ENCODE results near the gene VPS13A.
"Not testable (repeated sequence)": the region's sequence is repeated elsewhere in the genome, so short reads cannot be mapped to it uniquely, and the experiment has no call there.

VPS13A gene

GRCh38 chr9:77423841-77424240 lies 246.5 kb downstream of the VPS13A start:
- DNase-seq (ENCODE audit: low read depth in 2 of 2), result no peak

GRCh38 chr9:77424993-77425392 lies 247.7 kb downstream of the VPS13A start:
- DNase-seq (ENCODE audit: low read depth in 2 of 2), result no peak

GRCh38 chr9:77426712-77427111 lies 249.4 kb downstream of the VPS13A start:
- DNase-seq (ENCODE audit: low read depth in 2 of 2), result no peak

GRCh38 chr9:77427256-77427927 lies 250.1 kb downstream of the VPS13A start:
- DNase-seq (ENCODE audit: low read depth in 2 of 2), result no peak

- DNase-seq (ENCODE audit: low read depth in 2 of 2), result no peak
Observed at GRCh38 chr9:77429928-77430327, 252.6 kb downstream of the VPS13A start.

GRCh38 chr9:77432053-77432452 lies 254.7 kb downstream of the VPS13A start:
- no peak for DNase-seq (ENCODE audit: low read depth in 2 of 2)

GRCh38 chr9:77433675-77434445 lies 256.5 kb downstream of the VPS13A start:
- peak; percentile 17 to 30 for DNase-seq (ENCODE audit: low read depth in 2 of 2)

- DNase-seq (ENCODE audit: low read depth in 2 of 2), result no peak
Observed at GRCh38 chr9:77435277-77435676, 257.9 kb downstream of the VPS13A start.

GRCh38 chr9:77435688-77436087 lies 258.4 kb downstream of the VPS13A start:
- no peak for DNase-seq (ENCODE audit: low read depth in 2 of 2)

GRCh38 chr9:77438653-77439052 lies 261.3 kb downstream of the VPS13A start:
- no peak for DNase-seq (ENCODE audit: low read depth in 2 of 2)

- no peak for DNase-seq (ENCODE audit: low read depth in 2 of 2)
Observed at GRCh38 chr9:77440057-77440456, 262.7 kb downstream of the VPS13A start.

- DNase-seq (ENCODE audit: low read depth in 2 of 2), result not testable (repeated sequence)
Observed at GRCh38 chr9:77441124-77441523, 263.8 kb downstream of the VPS13A start.

- no peak for DNase-seq (ENCODE audit: low read depth in 2 of 2)
Observed at GRCh38 chr9:77442436-77442835, 265.1 kb downstream of the VPS13A start.

- DNase-seq (ENCODE audit: low read depth in 2 of 2), result no peak
Observed at GRCh38 chr9:77447646-77448045, 270.3 kb downstream of the VPS13A start.

- no peak for DNase-seq (ENCODE audit: low read depth in 2 of 2)
Observed at GRCh38 chr9:77449240-77450084, 272.1 kb downstream of the VPS13A start.

- no peak for DNase-seq (ENCODE audit: low read depth in 2 of 2)
Observed at GRCh38 chr9:77450085-77450475, 272.7 kb downstream of the VPS13A start.

GRCh38 chr9:77451507-77451906 lies 274.2 kb downstream of the VPS13A start:
- no peak for DNase-seq (ENCODE audit: low read depth in 2 of 2)

GRCh38 chr9:77453825-77454647 lies 276.7 kb downstream of the VPS13A start:
- DNase-seq (ENCODE audit: low read depth in 2 of 2), result no peak

GRCh38 chr9:77454663-77455062 lies 277.3 kb downstream of the VPS13A start:
- DNase-seq (ENCODE audit: low read depth in 2 of 2), result no peak

- DNase-seq (ENCODE audit: low read depth in 2 of 2), result peak; percentile 17 to 23
Observed at GRCh38 chr9:77455312-77455927, 278.1 kb downstream of the VPS13A start.

GRCh38 chr9:77456829-77457437 lies 279.6 kb downstream of the VPS13A start:
- peak; percentile 67 to 76 for DNase-seq (ENCODE audit: low read depth in 2 of 2)
